Endothelial cell of umbilical vein (primary cell): ENCODE data around the gene ST3GAL4.

Experiments used
- EZH2 ChIP-seq: IDR thresholded peaks from 2 replicates; pipeline ENCODE4 v1.6.1; 2012; ENCODE audit warnings: borderline replicate concordance, low read depth, mild to moderate bottlenecking, moderate library complexity, low read length, inconsistent platforms; ENCODE audit not compliant: severe bottlenecking
- FOS ChIP-seq: IDR thresholded peaks from 2 replicates; pipeline ENCODE4 v1.6.1; 2011; ENCODE audit warnings: mild to moderate bottlenecking, low read length, moderate library complexity, borderline replicate concordance; ENCODE audit not compliant: insufficient read depth
- JUN ChIP-seq: IDR thresholded peaks from 2 replicates; pipeline ENCODE4 v1.6.1; 2011; ENCODE audit warnings: borderline replicate concordance, low read depth; ENCODE audit not compliant: insufficient read length, insufficient read depth
- MYC ChIP-seq: IDR thresholded peaks from one replicate; pipeline ENCODE4 v1.6.1; 2011; ENCODE audit warnings: mild to moderate bottlenecking, low read depth, low read length
- POLR2A ChIP-seq: IDR thresholded peaks from 2 replicates; pipeline ENCODE4 v1.6.1; 2012; ENCODE audit warnings: low read depth, mild to moderate bottlenecking, control low read depth, low read length
- POLR2AphosphoS5 ChIP-seq: IDR thresholded peaks from 2 replicates; pipeline ENCODE4 v1.6.1; 2012; ENCODE audit warnings: low read depth, mild to moderate bottlenecking, control low read depth, low read length, moderate library complexity; ENCODE audit not compliant: insufficient read depth
- TF ChIP-seq, protein P1 (sequence below), 2 donors: IDR thresholded peaks; 1 replicate in 1 of 2; 2 replicates in 1 of 2; pipeline ENCODE4 v1.5.1; 2011; ENCODE audit warnings: low read length in 2 of 2, mild to moderate bottlenecking in 2 of 2, moderate library complexity in 2 of 2, control low read depth in 1 of 2, inconsistent platforms in 1 of 2, low read depth in 1 of 2; ENCODE audit not compliant: insufficient read depth in 1 of 2; ENCODE audit errors: extremely low read depth in 1 of 2
- TF ChIP-seq, protein P2 (sequence below): IDR thresholded peaks from 2 replicates; pipeline ENCODE4 v1.6.1; 2011; ENCODE audit not compliant: insufficient read depth, insufficient read length

DNA sequence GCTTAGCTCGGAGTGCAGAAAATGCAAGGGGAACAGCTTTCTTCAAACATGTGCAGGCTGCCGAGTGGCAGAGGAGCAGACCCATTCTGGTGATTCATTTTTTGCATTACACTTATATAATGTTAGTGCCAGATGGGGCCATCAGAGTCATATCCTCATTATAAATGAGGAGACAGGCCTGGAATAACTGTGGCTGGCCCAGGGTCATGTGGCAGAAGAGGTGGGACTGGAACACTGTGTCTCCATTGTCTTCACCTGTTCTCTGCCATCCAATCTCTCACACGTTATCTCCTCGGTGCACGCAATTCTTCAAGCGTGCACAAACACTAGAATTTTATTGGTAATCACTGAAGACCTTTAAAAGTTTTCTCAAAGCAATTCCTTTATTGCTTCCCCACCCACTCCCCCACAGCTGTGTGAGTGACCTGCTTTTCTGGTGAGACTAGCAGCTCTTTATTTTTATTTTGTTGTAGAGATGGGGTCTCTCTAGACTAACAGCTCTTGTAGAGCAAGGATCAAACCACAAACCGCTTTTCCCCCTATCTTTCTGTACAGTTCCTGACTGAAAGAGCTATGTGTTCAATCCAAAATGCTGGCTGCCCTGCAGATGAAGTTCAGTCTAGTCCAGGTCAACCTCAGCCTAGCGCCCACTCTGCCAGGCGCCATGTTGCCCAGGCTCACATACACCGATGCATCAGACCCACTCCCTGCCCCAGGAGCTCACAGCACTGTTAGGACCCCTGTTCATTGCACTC, 75.3 kb downstream of the ST3GAL4 start:
- TF ChIP-seq, protein P1, sequence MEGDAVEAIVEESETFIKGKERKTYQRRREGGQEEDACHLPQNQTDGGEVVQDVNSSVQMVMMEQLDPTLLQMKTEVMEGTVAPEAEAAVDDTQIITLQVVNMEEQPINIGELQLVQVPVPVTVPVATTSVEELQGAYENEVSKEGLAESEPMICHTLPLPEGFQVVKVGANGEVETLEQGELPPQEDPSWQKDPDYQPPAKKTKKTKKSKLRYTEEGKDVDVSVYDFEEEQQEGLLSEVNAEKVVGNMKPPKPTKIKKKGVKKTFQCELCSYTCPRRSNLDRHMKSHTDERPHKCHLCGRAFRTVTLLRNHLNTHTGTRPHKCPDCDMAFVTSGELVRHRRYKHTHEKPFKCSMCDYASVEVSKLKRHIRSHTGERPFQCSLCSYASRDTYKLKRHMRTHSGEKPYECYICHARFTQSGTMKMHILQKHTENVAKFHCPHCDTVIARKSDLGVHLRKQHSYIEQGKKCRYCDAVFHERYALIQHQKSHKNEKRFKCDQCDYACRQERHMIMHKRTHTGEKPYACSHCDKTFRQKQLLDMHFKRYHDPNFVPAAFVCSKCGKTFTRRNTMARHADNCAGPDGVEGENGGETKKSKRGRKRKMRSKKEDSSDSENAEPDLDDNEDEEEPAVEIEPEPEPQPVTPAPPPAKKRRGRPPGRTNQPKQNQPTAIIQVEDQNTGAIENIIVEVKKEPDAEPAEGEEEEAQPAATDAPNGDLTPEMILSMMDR (IDR thresholded peaks at IDR 0.05; ENCODE audit: extremely low read depth in 1 of 2, insufficient read depth in 1 of 2, low read depth in 1 of 2, low read length in 2 of 2): no peak
- TF ChIP-seq, protein P2, sequence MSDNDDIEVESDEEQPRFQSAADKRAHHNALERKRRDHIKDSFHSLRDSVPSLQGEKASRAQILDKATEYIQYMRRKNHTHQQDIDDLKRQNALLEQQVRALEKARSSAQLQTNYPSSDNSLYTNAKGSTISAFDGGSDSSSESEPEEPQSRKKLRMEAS: no peak
- TF ChIP-seq POLR2A (no peak), EZH2 (no peak), JUN (no peak), POLR2AphosphoS5 (no peak), FOS (no peak), MYC (no peak)
